PC-3 (cell line): ENCODE data around the gene CCDC78. TPM values are rescaled to one million over a fixed set of nuclear protein-coding genes. Genes with fewer than 3 reads are reported as not detected.

Experiments used
- ATAC-seq: fragments of 200-7000 bp; cut with Tn5 transposase; 2 replicates; pipeline ENCODE4 v1.9.1; 2020; ENCODE audit warnings: mild to moderate bottlenecking, moderate library complexity
- BruUV-seq: library from RNA; stranded (reverse); fragments of 400-500 nt; replicated peaks from 2 replicates; lab custom pipeline; 2021; lab: Mats Ljungman, UMichigan
- CTCF ChIA-PET: fragments of 300-600 bp; sonication (Branson Sonifier 250); formaldehyde crosslinking; loops from one replicate; lab custom pipeline; 2022; ENCODE audit warnings: antibody characterized with exemption; lab: Charles Lee
- POLR2A ChIA-PET: fragments of 300-600 bp; sonication (Branson Sonifier 250); formaldehyde crosslinking; loops from one replicate; lab custom pipeline; 2022; ENCODE audit warnings: antibody characterized with exemption; ENCODE audit not compliant: unreplicated experiment; lab: Charles Lee
- DNase-seq: peaks from one replicate; pipeline ENCODE4 v3.0.0-alpha.2; 2015
- H2AFZ ChIP-seq: fragments of 300-600 bp; sonication (generic); 2 replicates; pipeline ENCODE4 v1.6.0; 2016; ENCODE audit warnings: antibody characterized with exemption, low read length
- H3F3A ChIP-seq: fragments of 300-600 bp; sonication (generic); one replicate; pipeline ENCODE4 v1.6.0; 2017; ENCODE audit warnings: antibody characterized with exemption, low read length, control low read depth, mild to moderate bottlenecking; ENCODE audit not compliant: unreplicated experiment
- H3K27ac ChIP-seq: fragments of 300-600 bp; sonication (generic); 2 replicates; pipeline ENCODE4 v1.5.1; 2016; ENCODE audit warnings: mild to moderate bottlenecking, low read length
- H3K27me3 ChIP-seq: fragments of 300-600 bp; sonication (generic); 2 replicates; pipeline ENCODE4 v1.6.1; 2016; ENCODE audit warnings: low read length, mixed read lengths
- H3K36me3 ChIP-seq: fragments of 300-600 bp; sonication (generic); 2 replicates; pipeline ENCODE4 v1.6.1; 2016; ENCODE audit warnings: low read depth, mixed run types, low read length, mixed read lengths
- H3K4me1 ChIP-seq: fragments of 300-600 bp; sonication (generic); 2 replicates; pipeline ENCODE4 v1.5.1; 2016; ENCODE audit warnings: low read length; ENCODE audit not compliant: insufficient read depth
- H3K4me2 ChIP-seq: fragments of 300-600 bp; sonication (generic); 2 replicates; pipeline ENCODE4 v1.6.0; 2016; ENCODE audit warnings: low read length
- H3K4me3 ChIP-seq: fragments of 300-600 bp; sonication (generic); 2 replicates; pipeline ENCODE4 v1.5.1; 2016; ENCODE audit warnings: mild to moderate bottlenecking, low read length, mixed read lengths
- H3K79me2 ChIP-seq: fragments of 300-600 bp; sonication (generic); 2 replicates; pipeline ENCODE4 v1.6.1; 2017; ENCODE audit warnings: low read length, mixed read lengths
- H3K9ac ChIP-seq: fragments of 300-600 bp; sonication (generic); 2 replicates; pipeline ENCODE4 v1.6.0; 2016; ENCODE audit warnings: mild to moderate bottlenecking, low read length
- H3K9me2 ChIP-seq: fragments of 300-600 bp; sonication (generic); replicated peaks from 2 replicates; pipeline ENCODE4 v1.6.1; 2016; ENCODE audit warnings: mixed run types, low read length, mixed read lengths
- H3K9me3 ChIP-seq: fragments of 300-600 bp; sonication (generic); 2 replicates; pipeline ENCODE4 v1.6.1; 2016; ENCODE audit warnings: low read length, mixed read lengths
- H4K20me1 ChIP-seq: fragments of 300-600 bp; sonication (generic); 2 replicates; pipeline ENCODE4 v1.6.1; 2016; ENCODE audit warnings: low read length, mixed read lengths
- EZH2 ChIP-seq: fragments of 300-600 bp; sonication (generic); IDR thresholded peaks from one replicate; pipeline ENCODE4 v1.6.1; 2017; ENCODE audit warnings: antibody characterized with exemption, mild to moderate bottlenecking, low read length; ENCODE audit not compliant: unreplicated experiment
- EZH2phosphoT487 ChIP-seq: fragments of 300-600 bp; sonication (generic); IDR thresholded peaks from 2 replicates; pipeline ENCODE4 v1.6.1; 2018; ENCODE audit warnings: mild to moderate bottlenecking, antibody characterized with exemption, low read length, borderline replicate concordance
- intact Hi-C: fragments of 100-400 bp; cut with micrococcal nuclease; formaldehyde crosslinking; loops from 2 replicates; pipeline ENCODE4 v1.9.0; 2023
- total RNA-seq: library from RNA; depleted of rRNA; stranded (reverse); fragments of >200 nt; gene quantifications from 2 replicates; pipeline ENCODE4 v1.2.3, GENCODE V29; 2014
- TF ChIP-seq, protein P1 (sequence below): fragments of 300-600 bp; sonication (generic); conservative IDR thresholded peaks from 2 replicates; pipeline ENCODE4 v1.5.1; 2017; ENCODE audit warnings: antibody characterized with exemption, low read depth, mild to moderate bottlenecking, low read length

CCDC78 gene
- total RNA-seq, 1 experiment from 2014 or later = 3.3 TPM

DNA sequence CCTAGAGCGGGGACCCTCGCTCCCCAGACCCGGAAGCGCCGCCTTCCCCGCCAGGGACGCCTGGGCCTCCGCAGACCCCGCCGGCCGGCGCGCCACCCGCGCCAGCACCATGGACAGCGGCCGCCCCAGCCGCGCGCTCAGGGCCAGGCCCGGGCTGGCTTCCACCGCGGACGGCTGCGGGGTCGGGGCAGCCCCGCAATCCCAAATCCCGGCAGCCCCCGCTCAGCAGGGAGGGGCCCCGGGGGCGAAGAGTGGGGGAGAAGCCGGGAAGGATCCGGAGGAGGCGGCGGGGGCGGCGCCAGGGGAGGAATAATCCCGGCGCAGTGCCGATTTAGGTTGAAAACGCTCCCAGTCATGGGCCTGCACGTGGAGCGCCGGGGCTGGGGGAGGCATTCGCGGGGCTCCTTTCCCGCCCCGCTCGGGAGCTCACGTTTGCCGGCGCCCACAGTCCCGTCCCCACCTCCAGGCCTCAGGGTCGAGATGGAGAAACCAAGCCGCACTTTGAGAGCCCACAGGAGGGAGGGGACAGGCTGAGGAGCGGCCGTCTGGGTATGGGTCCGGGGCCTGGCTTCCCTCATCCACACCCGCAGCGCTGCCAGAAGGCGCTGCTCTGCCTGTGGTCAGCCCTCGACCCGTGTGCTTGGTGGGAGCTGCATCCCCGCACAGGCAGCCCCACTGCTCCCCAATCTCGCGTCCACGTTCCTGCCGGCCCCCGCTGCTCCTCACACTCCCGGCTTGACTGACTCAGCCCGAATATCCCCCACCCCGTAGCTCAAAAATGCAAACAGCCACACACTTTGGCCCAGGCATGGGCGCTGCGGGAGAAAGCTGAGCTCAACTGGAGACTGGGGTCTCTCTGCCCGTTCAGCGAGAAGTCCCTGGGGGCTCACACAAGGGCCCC, 25.3 kb downstream of the CCDC78 start:
- ATAC-seq (peak; percentile 48; the same call in 1 of the 2 replicates), DNase-seq (no peak)
- intact Hi-C loops = no loop called here
- H3K4me3 ChIP-seq = no peak overlapping the region
- H3K27ac ChIP-seq = no peak overlapping the region
- BruUV-seq = no TSS peak
- no peaks in the 10 kb centered on the region for H4K20me1 ChIP-seq
- no peaks in the 10 kb centered on the region for H3K9me2 ChIP-seq
- H3K9ac ChIP-seq = no peak overlapping the region
- CTCF ChIA-PET = no interaction called here
- H3K4me1 ChIP-seq = no peaks in the 10 kb centered on the region
- H3K4me2 ChIP-seq = peak overlapping the region; percentile 26; the same call in 1 of the 2 replicates
- POLR2A ChIA-PET = no interaction called here
- no peaks in the 10 kb centered on the region for H3K36me3 ChIP-seq
- TF ChIP-seq EZH2 = no peak
- TF ChIP-seq, protein P1, sequence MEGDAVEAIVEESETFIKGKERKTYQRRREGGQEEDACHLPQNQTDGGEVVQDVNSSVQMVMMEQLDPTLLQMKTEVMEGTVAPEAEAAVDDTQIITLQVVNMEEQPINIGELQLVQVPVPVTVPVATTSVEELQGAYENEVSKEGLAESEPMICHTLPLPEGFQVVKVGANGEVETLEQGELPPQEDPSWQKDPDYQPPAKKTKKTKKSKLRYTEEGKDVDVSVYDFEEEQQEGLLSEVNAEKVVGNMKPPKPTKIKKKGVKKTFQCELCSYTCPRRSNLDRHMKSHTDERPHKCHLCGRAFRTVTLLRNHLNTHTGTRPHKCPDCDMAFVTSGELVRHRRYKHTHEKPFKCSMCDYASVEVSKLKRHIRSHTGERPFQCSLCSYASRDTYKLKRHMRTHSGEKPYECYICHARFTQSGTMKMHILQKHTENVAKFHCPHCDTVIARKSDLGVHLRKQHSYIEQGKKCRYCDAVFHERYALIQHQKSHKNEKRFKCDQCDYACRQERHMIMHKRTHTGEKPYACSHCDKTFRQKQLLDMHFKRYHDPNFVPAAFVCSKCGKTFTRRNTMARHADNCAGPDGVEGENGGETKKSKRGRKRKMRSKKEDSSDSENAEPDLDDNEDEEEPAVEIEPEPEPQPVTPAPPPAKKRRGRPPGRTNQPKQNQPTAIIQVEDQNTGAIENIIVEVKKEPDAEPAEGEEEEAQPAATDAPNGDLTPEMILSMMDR = no peak
- no peak for TF ChIP-seq EZH2phosphoT487
- H3F3A ChIP-seq = no peaks in the 10 kb centered on the region
- H3K79me2 ChIP-seq = no peaks in the 10 kb centered on the region
- no peak overlapping the region for H2AFZ ChIP-seq
- no peaks in the 10 kb centered on the region for H3K9me3 ChIP-seq
- peaks cover 13% of the 10 kb centered on the region for H3K27me3 ChIP-seq

DNA sequence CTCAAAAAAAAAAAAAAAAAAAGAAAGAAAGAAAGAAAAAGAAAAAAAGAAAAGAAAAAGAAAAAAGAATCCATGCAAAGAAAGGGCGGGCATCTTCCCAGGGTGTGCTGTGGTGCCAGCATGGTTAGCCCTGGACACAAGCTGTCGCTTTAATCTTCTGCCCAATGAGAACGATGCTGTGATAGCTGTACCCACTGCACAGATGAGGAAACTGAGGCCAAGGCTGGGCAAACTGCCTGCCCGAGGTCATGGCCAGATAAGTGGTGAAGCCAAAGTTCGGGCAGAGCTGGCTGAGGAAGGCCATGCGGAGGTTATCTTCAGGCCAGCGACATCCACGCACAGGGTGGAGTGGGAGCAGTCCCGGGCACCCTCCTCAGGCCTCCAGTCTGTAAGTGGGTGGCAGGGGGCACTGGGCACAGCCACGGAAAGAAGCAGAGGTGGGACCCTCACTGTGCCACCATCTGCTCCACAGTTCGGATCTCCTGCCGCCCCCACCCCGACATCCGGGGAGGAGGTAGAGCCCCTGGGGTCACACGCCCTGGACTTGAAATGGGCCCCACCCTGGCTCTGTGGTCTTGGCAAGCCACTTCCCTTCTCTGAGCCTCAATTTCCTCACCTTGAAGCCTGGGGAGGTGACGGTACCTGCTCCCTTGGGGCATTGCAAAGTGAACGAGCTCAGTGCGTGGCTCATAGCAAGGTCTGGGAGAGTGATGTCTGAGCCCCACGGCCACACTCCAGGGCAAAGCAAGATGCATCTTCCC, 27.2 kb downstream of the CCDC78 start:
- H3K4me3 ChIP-seq = no peak overlapping the region
- no peaks in the 10 kb centered on the region for H3F3A ChIP-seq
- no peak overlapping the region for H3K9ac ChIP-seq
- ATAC-seq = no peak
- no peaks in the 10 kb centered on the region for H3K36me3 ChIP-seq
- H2AFZ ChIP-seq = no peak overlapping the region
- H4K20me1 ChIP-seq = no peaks in the 10 kb centered on the region
- TF ChIP-seq EZH2 (no peak), EZH2phosphoT487 (no peak)
- TF ChIP-seq, protein P1 = no peak
- no peaks in the 10 kb centered on the region for H3K9me2 ChIP-seq
- POLR2A ChIA-PET = no interaction called here
- H3K4me1 ChIP-seq = peaks cover 14% of the 10 kb centered on the region; the same call in 1 of the 2 replicates
- DNase-seq = no peak
- H3K9me3 ChIP-seq = no peaks in the 10 kb centered on the region
- intact Hi-C loops = no loop called here
- no peak overlapping the region for H3K4me2 ChIP-seq
- 0 out of 2 replicates have a peak, but pooled peaks cover 6% of the 10 kb centered on the region for H3K27me3 ChIP-seq
- no TSS peak for BruUV-seq
- H3K79me2 ChIP-seq = no peaks in the 10 kb centered on the region
- H3K27ac ChIP-seq = no peak overlapping the region
- CTCF ChIA-PET = no interaction called here
